ENCODE data around the gene ZBTB47.

Gene ZBTB47

GRCh38 chr3:42661593-42662022 lies 8.1 kb downstream of the ZBTB47 start:
- Histone ChIP-seq H3K27ac (ENCODE audit: low read length) (no peak overlapping the region), H3K9ac (ENCODE audit: low read length) (no peak overlapping the region), H3K27me3 (ENCODE audit: control insufficient read depth, insufficient read depth, low read length) (no peaks in the 10 kb centered on the region), H3K4me3 (ENCODE audit: low read length) (no peak overlapping the region), H3K36me3 (ENCODE audit: control insufficient read depth, low read depth, low read length) (no peaks in the 10 kb centered on the region), H3K9me3 (ENCODE audit: control insufficient read depth, low read depth, low read length) (no peaks in the 10 kb centered on the region), H3K4me1 (ENCODE audit: control insufficient read depth, low read depth, low read length) (no peaks in the 10 kb centered on the region)

- Histone ChIP-seq H3K36me3 (ENCODE audit: control insufficient read depth, low read depth, low read length) (no peaks in the 10 kb centered on the region), H3K27ac (ENCODE audit: low read length) (no peak overlapping the region), H3K27me3 (ENCODE audit: control insufficient read depth, insufficient read depth, low read length) (no peaks in the 10 kb centered on the region), H3K9ac (ENCODE audit: low read length) (no peak overlapping the region), H3K9me3 (ENCODE audit: control insufficient read depth, low read depth, low read length) (no peaks in the 10 kb centered on the region), H3K4me1 (ENCODE audit: control insufficient read depth, low read depth, low read length) (no peaks in the 10 kb centered on the region), H3K4me3 (ENCODE audit: low read length) (no peak overlapping the region)
Observed at GRCh38 chr3:42662037-42662812, 8.7 kb downstream of the ZBTB47 start.

GRCh38 chr3:42662813-42663535 lies 9.5 kb downstream of the ZBTB47 start:
- no peak overlapping the region for H3K27ac ChIP-seq (ENCODE audit: low read length)
- no peak overlapping the region for H3K4me3 ChIP-seq (ENCODE audit: low read length)
- no peaks in the 10 kb centered on the region for H3K36me3 ChIP-seq (ENCODE audit: control insufficient read depth, low read depth, low read length)
- no peak overlapping the region for H3K9ac ChIP-seq (ENCODE audit: low read length)
- no peaks in the 10 kb centered on the region for H3K27me3 ChIP-seq (ENCODE audit: control insufficient read depth, insufficient read depth, low read length)
- no peaks in the 10 kb centered on the region for H3K9me3 ChIP-seq (ENCODE audit: control insufficient read depth, low read depth, low read length)
- H3K4me1 ChIP-seq (ENCODE audit: control insufficient read depth, low read depth, low read length), result no peaks in the 10 kb centered on the region

GRCh38 chr3:42663581-42664437 lies 10.3 kb downstream of the ZBTB47 start:
- no peaks in the 10 kb centered on the region for H3K4me1 ChIP-seq (ENCODE audit: control insufficient read depth, low read depth, low read length)
- H3K27me3 ChIP-seq (ENCODE audit: control insufficient read depth, insufficient read depth, low read length), result no peaks in the 10 kb centered on the region
- no peaks in the 10 kb centered on the region for H3K9me3 ChIP-seq (ENCODE audit: control insufficient read depth, low read depth, low read length)
- H3K27ac ChIP-seq (ENCODE audit: low read length), result no peak overlapping the region
- no peak overlapping the region for H3K9ac ChIP-seq (ENCODE audit: low read length)
- H3K36me3 ChIP-seq (ENCODE audit: control insufficient read depth, low read depth, low read length), result no peaks in the 10 kb centered on the region
- H3K4me3 ChIP-seq (ENCODE audit: low read length), result no peak overlapping the region

GRCh38 chr3:42664438-42664803 lies 10.9 kb downstream of the ZBTB47 start:
- no peaks in the 10 kb centered on the region for H3K4me1 ChIP-seq (ENCODE audit: control insufficient read depth, low read depth, low read length)

GRCh38 chr3:42665050-42665878 lies 11.8 kb downstream of the ZBTB47 start:
- Histone ChIP-seq H3K27me3 (ENCODE audit: control insufficient read depth, insufficient read depth, low read length) (no peaks in the 10 kb centered on the region), H3K27ac (ENCODE audit: low read length) (no peak overlapping the region), H3K4me1 (ENCODE audit: control insufficient read depth, low read depth, low read length) (no peaks in the 10 kb centered on the region), H3K9ac (ENCODE audit: low read length) (no peak overlapping the region), H3K4me3 (ENCODE audit: low read length) (no peak overlapping the region), H3K36me3 (ENCODE audit: control insufficient read depth, low read depth, low read length) (no peaks in the 10 kb centered on the region), H3K9me3 (ENCODE audit: control insufficient read depth, low read depth, low read length) (no peaks in the 10 kb centered on the region)

More at GRCh38 chr3:42664438-42664803, 10.9 kb downstream of the ZBTB47 start:
- Histone ChIP-seq H3K9ac (ENCODE audit: low read length) (no peak overlapping the region), H3K9me3 (ENCODE audit: control insufficient read depth, low read depth, low read length) (no peaks in the 10 kb centered on the region), H3K4me3 (ENCODE audit: low read length) (no peak overlapping the region), H3K36me3 (ENCODE audit: control insufficient read depth, low read depth, low read length) (no peaks in the 10 kb centered on the region), H3K27me3 (ENCODE audit: control insufficient read depth, insufficient read depth, low read length) (no peaks in the 10 kb centered on the region), H3K27ac (ENCODE audit: low read length) (no peak overlapping the region)

- Histone ChIP-seq H3K9me3 (ENCODE audit: control insufficient read depth, low read depth, low read length) (no peaks in the 10 kb centered on the region), H3K36me3 (ENCODE audit: control insufficient read depth, low read depth, low read length) (no peaks in the 10 kb centered on the region), H3K4me1 (ENCODE audit: control insufficient read depth, low read depth, low read length) (no peaks in the 10 kb centered on the region), H3K27ac (ENCODE audit: low read length) (no peak overlapping the region), H3K4me3 (ENCODE audit: low read length) (no peak overlapping the region), H3K27me3 (ENCODE audit: control insufficient read depth, insufficient read depth, low read length) (no peaks in the 10 kb centered on the region), H3K9ac (ENCODE audit: low read length) (no peak overlapping the region)
Observed at GRCh38 chr3:42666022-42666421, 12.5 kb downstream of the ZBTB47 start.

GRCh38 chr3:42666577-42666998 lies 13.1 kb downstream of the ZBTB47 start:
- Histone ChIP-seq H3K9ac (ENCODE audit: low read length) (no peak overlapping the region), H3K27ac (ENCODE audit: low read length) (no peak overlapping the region), H3K9me3 (ENCODE audit: control insufficient read depth, low read depth, low read length) (no peaks in the 10 kb centered on the region), H3K4me1 (ENCODE audit: control insufficient read depth, low read depth, low read length) (no peaks in the 10 kb centered on the region), H3K27me3 (ENCODE audit: control insufficient read depth, insufficient read depth, low read length) (no peaks in the 10 kb centered on the region), H3K4me3 (ENCODE audit: low read length) (no peak overlapping the region), H3K36me3 (ENCODE audit: control insufficient read depth, low read depth, low read length) (no peaks in the 10 kb centered on the region)

- Histone ChIP-seq H3K9ac (ENCODE audit: low read length) (no peak overlapping the region), H3K4me3 (ENCODE audit: low read length) (no peak overlapping the region), H3K27me3 (ENCODE audit: control insufficient read depth, insufficient read depth, low read length) (no peaks in the 10 kb centered on the region), H3K36me3 (ENCODE audit: control insufficient read depth, low read depth, low read length) (no peaks in the 10 kb centered on the region), H3K27ac (ENCODE audit: low read length) (no peak overlapping the region), H3K4me1 (ENCODE audit: control insufficient read depth, low read depth, low read length) (no peaks in the 10 kb centered on the region), H3K9me3 (ENCODE audit: control insufficient read depth, low read depth, low read length) (no peaks in the 10 kb centered on the region)
Observed at GRCh38 chr3:42667096-42667522, 13.6 kb downstream of the ZBTB47 start.

GRCh38 chr3:42667523-42668412 lies 14.3 kb downstream of the ZBTB47 start:
- H3K36me3 ChIP-seq (ENCODE audit: control insufficient read depth, low read depth, low read length), result no peaks in the 10 kb centered on the region
- H3K9me3 ChIP-seq (ENCODE audit: control insufficient read depth, low read depth, low read length), result no peaks in the 10 kb centered on the region
- no peak overlapping the region for H3K27ac ChIP-seq (ENCODE audit: low read length)
- H3K9ac ChIP-seq (ENCODE audit: low read length), result no peak overlapping the region
- H3K27me3 ChIP-seq (ENCODE audit: control insufficient read depth, insufficient read depth, low read length), result no peaks in the 10 kb centered on the region
- H3K4me3 ChIP-seq (ENCODE audit: low read length), result no peak overlapping the region
- no peaks in the 10 kb centered on the region for H3K4me1 ChIP-seq (ENCODE audit: control insufficient read depth, low read depth, low read length)
